ENCODE data around the gene DDIAS.

DNA sequence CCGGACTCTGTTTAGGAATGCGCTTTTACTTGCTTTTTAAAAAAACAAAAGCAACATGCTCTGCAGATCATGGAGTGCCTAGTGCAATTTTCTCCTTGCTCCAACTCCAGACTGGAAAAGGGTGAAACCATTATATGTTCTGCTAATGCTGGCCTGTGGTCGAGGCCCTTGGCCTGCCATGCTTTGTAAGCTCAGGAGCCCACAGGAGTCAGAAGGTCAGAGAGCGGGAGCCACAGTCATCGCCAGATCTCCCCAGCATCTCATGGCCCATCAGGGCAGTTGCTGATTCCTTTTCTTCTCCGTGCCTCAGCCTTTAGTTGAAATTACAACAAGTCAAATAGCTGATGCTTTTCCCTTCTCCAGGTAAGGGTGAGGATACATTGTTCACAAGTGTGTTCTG, 80.3 kb downstream of the DDIAS start:
- TF ChIP-seq CTCF (IDR thresholded peaks at IDR 0.05) (no peak), POLR2A (IDR thresholded peaks at IDR 0.05) (no peak)

Measured in lower leg skin (tissue), 3 donors.